Keratinocyte (primary cell): ENCODE measurements around the gene PRLHR. TPM values are rescaled to one million over a fixed set of nuclear protein-coding genes. Genes with fewer than 3 reads are reported as not detected.

Source experiments
- DNase-seq: peaks from one replicate; pipeline ENCODE4 v3.0.0-alpha.2; 2011; ENCODE audit warnings: low read depth, missing footprints, low spot score
- FAIRE-seq: peaks from 2 replicates; lab custom pipeline; 2011; peaks lifted over from hg19 to GRCh38; lab: Jason Lieb, UNC
- H2AFZ ChIP-seq: 2 replicates; pipeline ENCODE4 v1.6.0; 2012; ENCODE audit warnings: low read length, control low read depth, inconsistent platforms; ENCODE audit not compliant: control insufficient read depth
- H3K27ac ChIP-seq: 2 replicates; pipeline ENCODE4 v1.5.1; 2011; ENCODE audit warnings: low read length; ENCODE audit not compliant: control insufficient read depth, insufficient read depth
- H3K27me3 ChIP-seq: 3 replicates; pipeline ENCODE4 v1.6.0; 2011; ENCODE audit warnings: low read length; ENCODE audit not compliant: control insufficient read depth, insufficient read depth; ENCODE audit errors: extremely low read depth
- H3K36me3 ChIP-seq, 2 experiments: 2 replicates in 1 of 2; 3 replicates in 1 of 2; pipeline ENCODE4 v1.5.1; 2011; ENCODE audit warnings: low read length in 2 of 2, mild to moderate bottlenecking in 1 of 2; ENCODE audit not compliant: control insufficient read depth in 2 of 2, insufficient read depth in 2 of 2; ENCODE audit errors: extremely low read depth in 1 of 2
- H3K4me1 ChIP-seq: 3 replicates; pipeline ENCODE4 v1.5.1; 2011; ENCODE audit warnings: low read length; ENCODE audit not compliant: control insufficient read depth, insufficient read depth; ENCODE audit errors: extremely low read depth
- H3K4me2 ChIP-seq: 3 replicates; pipeline ENCODE4 v1.6.0; 2011; ENCODE audit warnings: low read depth, low read length; ENCODE audit not compliant: control insufficient read depth, insufficient read depth; ENCODE audit errors: extremely low read depth
- H3K4me3 ChIP-seq, 3 experiments: fragments of 200-600 bp in 1 of 3; sonication (generic) in 1 of 3; 2 replicates in 2 of 3; 3 replicates in 1 of 3; pipeline ENCODE4 v1.5.1; 2011 to 2016; ENCODE audit warnings: low read length in 3 of 3, mild to moderate bottlenecking in 3 of 3, control low read depth in 2 of 3, inconsistent platforms in 1 of 3, low read depth in 1 of 3, mixed read lengths in 1 of 3, mixed run types in 1 of 3, moderate library complexity in 1 of 3; ENCODE audit not compliant: control insufficient read depth in 2 of 3, insufficient read depth in 2 of 3; ENCODE audit errors: extremely low read depth in 1 of 3
- H3K79me2 ChIP-seq: 2 replicates; pipeline ENCODE4 v1.6.0; 2012; ENCODE audit warnings: low read length; ENCODE audit not compliant: control insufficient read depth, insufficient read depth
- H3K9ac ChIP-seq: 3 replicates; pipeline ENCODE4 v1.6.0; 2011; ENCODE audit warnings: low read length; ENCODE audit not compliant: control insufficient read depth, insufficient read depth; ENCODE audit errors: extremely low read depth
- H3K9me1 ChIP-seq: 3 replicates; pipeline ENCODE4 v1.6.0; 2011; ENCODE audit warnings: low read length; ENCODE audit not compliant: control insufficient read depth, insufficient read depth; ENCODE audit errors: extremely low read depth
- H3K9me3 ChIP-seq: 2 replicates; pipeline ENCODE4 v1.5.1; 2012; ENCODE audit warnings: low read depth, low read length; ENCODE audit not compliant: control insufficient read depth
- H4K20me1 ChIP-seq: 3 replicates; pipeline ENCODE4 v1.6.0; 2011; ENCODE audit warnings: low read length; ENCODE audit not compliant: control insufficient read depth, insufficient read depth; ENCODE audit errors: extremely low read depth
- EZH2 ChIP-seq: IDR thresholded peaks from one replicate; pipeline ENCODE4 v1.6.1; 2012; ENCODE audit warnings: inconsistent platforms, mild to moderate bottlenecking, low read length, moderate library complexity
- dilution Hi-C: fragments of 300-500 bp; cut with MboI; formaldehyde crosslinking; loops from one replicate; pipeline ENCODE4 v1.7.0; 2020; ENCODE audit warnings: low sequenced_read_pairs; ENCODE audit not compliant: extremely low pct_ligation_motif_present
- polyA plus RNA-seq, 5 experiments: library from polyadenylated mRNA; depleted of rRNA in 3 of 5; stranded (reverse) in 3 of 5; stranded (forward) in 1 of 5; unstranded in 1 of 5; fragments of >200 nt; gene quantifications; 1 replicate in 1 of 5; 2 replicates in 3 of 5; 3 replicates in 1 of 5; pipeline versions ENCODE4 v1.2.1 to v1.2.3, GENCODE V29; 2011 to 2012; ENCODE audit warnings: missing spikeins in 2 of 5, low read depth in 1 of 5, low replicate concordance in 1 of 5
- TF ChIP-seq, protein P1 (sequence below), 3 experiments: IDR thresholded peaks in 1 of 3; conservative IDR thresholded peaks in 1 of 3; optimal IDR thresholded peaks in 1 of 3; 2 replicates in 2 of 3; 3 replicates in 1 of 3; pipeline versions ENCODE3 to v1.5.1; 2011; ENCODE audit warnings: low read length in 3 of 3, mild to moderate bottlenecking in 3 of 3, moderate library complexity in 2 of 3, control low read depth in 1 of 3, inconsistent platforms in 1 of 3; ENCODE audit not compliant: insufficient read depth in 2 of 3; ENCODE audit errors: extremely low read depth in 1 of 3

PRLHR gene
- polyA plus RNA-seq, 1 donor (not counting 4 experiments of a cell fraction or from before 2014, with no cell fraction given), result not detected

DNA sequence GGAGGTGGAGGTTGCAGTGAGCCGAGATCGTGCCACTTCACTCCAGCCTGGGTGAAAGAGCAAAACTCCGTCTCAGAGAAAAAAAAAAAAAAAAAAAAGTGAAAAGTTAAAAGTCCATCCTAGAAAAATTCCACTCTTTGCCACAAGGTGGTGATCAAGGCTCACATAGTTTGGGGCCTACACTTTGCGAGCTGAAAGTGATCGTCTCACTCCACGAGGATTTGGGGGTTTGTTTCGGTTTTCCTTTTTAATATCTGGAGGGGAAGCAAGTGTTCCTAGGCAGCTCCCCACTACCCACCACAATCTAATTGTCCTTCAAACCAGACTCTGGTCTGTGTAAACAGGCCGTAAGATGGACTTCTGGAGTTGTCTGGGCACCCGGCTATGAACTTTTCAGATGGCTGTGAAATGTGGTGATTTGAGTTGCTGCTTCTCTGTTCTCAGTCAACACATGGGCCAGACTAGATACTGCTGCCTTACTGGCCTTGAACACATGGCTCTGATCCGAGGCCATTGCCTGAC, 27.1 kb downstream of the PRLHR start:
- Histone ChIP-seq H4K20me1 (no peaks in the 10 kb centered on the region), H3K9ac (no peak overlapping the region), H3K27me3 (no peaks in the 10 kb centered on the region), H3K9me1 (no peaks in the 10 kb centered on the region), H3K9me3 (no peaks in the 10 kb centered on the region), H3K4me2 (peak overlapping the region; percentile 74), H3K27ac (no peak overlapping the region), H2AFZ (peak overlapping the region; percentile 86), H3K36me3 (no peaks in the 10 kb centered on the region), H3K4me1 (peaks cover 3% of the 10 kb centered on the region), H3K4me3 (peak overlapping the region in 2 of 3 experiments; percentile 19 to 44), H3K79me2 (no peaks in the 10 kb centered on the region)
- FAIRE-seq (peak; percentile 70), DNase-seq (no peak)
- TF ChIP-seq, protein P1, sequence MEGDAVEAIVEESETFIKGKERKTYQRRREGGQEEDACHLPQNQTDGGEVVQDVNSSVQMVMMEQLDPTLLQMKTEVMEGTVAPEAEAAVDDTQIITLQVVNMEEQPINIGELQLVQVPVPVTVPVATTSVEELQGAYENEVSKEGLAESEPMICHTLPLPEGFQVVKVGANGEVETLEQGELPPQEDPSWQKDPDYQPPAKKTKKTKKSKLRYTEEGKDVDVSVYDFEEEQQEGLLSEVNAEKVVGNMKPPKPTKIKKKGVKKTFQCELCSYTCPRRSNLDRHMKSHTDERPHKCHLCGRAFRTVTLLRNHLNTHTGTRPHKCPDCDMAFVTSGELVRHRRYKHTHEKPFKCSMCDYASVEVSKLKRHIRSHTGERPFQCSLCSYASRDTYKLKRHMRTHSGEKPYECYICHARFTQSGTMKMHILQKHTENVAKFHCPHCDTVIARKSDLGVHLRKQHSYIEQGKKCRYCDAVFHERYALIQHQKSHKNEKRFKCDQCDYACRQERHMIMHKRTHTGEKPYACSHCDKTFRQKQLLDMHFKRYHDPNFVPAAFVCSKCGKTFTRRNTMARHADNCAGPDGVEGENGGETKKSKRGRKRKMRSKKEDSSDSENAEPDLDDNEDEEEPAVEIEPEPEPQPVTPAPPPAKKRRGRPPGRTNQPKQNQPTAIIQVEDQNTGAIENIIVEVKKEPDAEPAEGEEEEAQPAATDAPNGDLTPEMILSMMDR (optimal IDR thresholded peaks at IDR 0.05 in 1 of 3, IDR thresholded peaks at IDR 0.05 in 1 of 3, conservative IDR thresholded peaks at IDR 0.05 in 1 of 3; ENCODE audit: extremely low read depth in 1 of 3, insufficient read depth in 2 of 3, low read length in 3 of 3), result peak; percentile 59 to 68 (median 66)
- no peak for TF ChIP-seq EZH2
- dilution Hi-C loops, result no loop called here

DNA sequence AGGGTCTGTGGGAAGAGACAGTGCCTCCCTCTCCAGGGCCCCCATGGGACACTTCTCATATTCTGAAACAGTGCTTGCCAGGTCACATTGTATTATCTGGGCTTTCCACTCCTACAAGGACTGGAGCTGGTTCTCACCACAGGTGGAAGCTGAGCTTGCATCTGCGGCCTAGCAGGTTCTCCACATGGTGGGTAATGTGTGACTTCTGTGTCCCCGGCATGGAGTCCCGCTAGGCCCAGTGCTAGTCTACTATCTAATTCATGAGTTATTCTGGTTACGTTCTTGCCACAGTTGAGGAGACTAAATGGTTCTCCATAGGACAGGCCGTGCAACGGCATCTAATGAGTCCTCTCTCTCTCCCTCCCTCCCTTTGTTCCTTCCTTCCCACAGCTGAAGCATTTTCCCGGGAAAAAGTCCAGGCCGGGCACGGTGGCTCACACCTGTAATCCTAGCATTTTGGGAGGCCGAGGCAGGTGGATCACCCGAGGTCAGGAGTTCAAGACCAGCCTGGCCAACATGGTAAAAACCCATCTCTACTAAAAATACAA, 27.7 kb downstream of the PRLHR start:
- H2AFZ ChIP-seq, result no peak overlapping the region
- no peaks in the 10 kb centered on the region for H4K20me1 ChIP-seq
- no peak overlapping the region for H3K27ac ChIP-seq
- H3K9ac ChIP-seq, result no peak overlapping the region
- H3K36me3 ChIP-seq, result no peaks in the 10 kb centered on the region
- no peaks in the 10 kb centered on the region for H3K79me2 ChIP-seq
- DNase-seq, result no peak
- no peak overlapping the region for H3K4me3 ChIP-seq
- FAIRE-seq, result no peak
- no peaks in the 10 kb centered on the region for H3K9me3 ChIP-seq
- dilution Hi-C loops, result no loop called here
- H3K27me3 ChIP-seq, result no peaks in the 10 kb centered on the region
- no peaks in the 10 kb centered on the region for H3K9me1 ChIP-seq
- TF ChIP-seq, protein P1 (optimal IDR thresholded peaks at IDR 0.05 in 1 of 3, IDR thresholded peaks at IDR 0.05 in 1 of 3, conservative IDR thresholded peaks at IDR 0.05 in 1 of 3; ENCODE audit: extremely low read depth in 1 of 3, insufficient read depth in 2 of 3, low read length in 3 of 3), result no peak
- TF ChIP-seq EZH2, result no peak
- no peak overlapping the region for H3K4me2 ChIP-seq
- peaks cover 3% of the 10 kb centered on the region for H3K4me1 ChIP-seq
